AG04449 (cell line): ENCODE data around the gene TCP10L.
"Not testable (repeated sequence)": the region's sequence is repeated elsewhere in the genome, so short reads cannot be mapped to it uniquely, and the experiment has no call there.

Experiments
- CTCF ChIA-PET: fragments of 350-600 bp; formaldehyde crosslinking; extraction: SDS; loops from one replicate; lab custom pipeline; 2021; ENCODE audit warnings: antibody characterized with exemption; lab: Yijun Ruan, JAX
- POLR2A ChIA-PET: fragments of 400-600, 350-600 bp; formaldehyde crosslinking; extraction: SDS; loops from one replicate; lab custom pipeline; 2020; ENCODE audit warnings: antibody characterized with exemption, inconsistent platforms; lab: Yijun Ruan, JAX
- DNase-seq: peaks from one replicate; pipeline ENCODE4 v3.0.0-alpha.2; 2010; ENCODE audit warnings: low read depth, low spot score
- H3K4me3 ChIP-seq: 2 replicates; pipeline ENCODE4 v1.5.1; 2011; ENCODE audit warnings: low read depth, mild to moderate bottlenecking, control low read depth, low read length
- TF ChIP-seq, protein P1 (sequence below): IDR thresholded peaks from one replicate; pipeline ENCODE4 v1.5.1; 2011; ENCODE audit warnings: mild to moderate bottlenecking, moderate library complexity, low read length, control low read depth, inconsistent platforms; ENCODE audit not compliant: insufficient read depth; ENCODE audit errors: missing control alignments

Gene TCP10L

DNA sequence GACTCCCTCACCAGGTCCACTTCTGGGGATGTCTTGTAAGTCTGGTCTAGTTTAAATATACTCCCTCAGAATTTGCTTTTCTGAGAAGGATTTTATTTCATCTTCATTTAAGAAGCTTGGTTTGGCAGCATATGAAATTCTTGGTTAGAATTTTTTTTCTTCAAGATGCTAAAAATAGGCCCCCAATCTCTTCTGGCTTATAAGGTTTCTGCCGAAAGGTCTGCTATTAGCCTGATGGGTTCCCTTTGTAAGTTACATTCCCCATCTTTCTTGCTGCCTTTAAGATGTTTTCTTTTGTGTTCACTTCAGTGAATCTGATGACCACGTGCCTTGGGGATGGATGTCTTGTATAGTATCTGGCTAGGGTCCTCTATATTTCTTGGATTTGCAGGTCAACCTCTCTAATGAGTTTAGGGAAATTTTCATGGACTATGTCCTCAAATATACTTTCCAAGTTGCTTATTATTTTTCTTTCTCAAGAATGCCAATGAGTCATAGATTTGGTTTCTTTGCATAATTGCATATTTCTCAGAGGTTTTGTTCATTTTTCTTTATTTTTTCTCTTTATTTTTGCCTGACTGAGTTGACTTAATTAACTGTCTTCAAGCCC, 19.4 kb downstream of the TCP10L start:
- H3K4me3 ChIP-seq = no peak overlapping the region
- ChIA-PET POLR2A (no interaction called here), CTCF (interaction anchor here (17.5 kb wide), 1 partner anchor 158 kb away, joined by 218 read pairs; the partner anchor contains the start of gene EVA1C)
- DNase-seq = no peak
- TF ChIP-seq, protein P1, sequence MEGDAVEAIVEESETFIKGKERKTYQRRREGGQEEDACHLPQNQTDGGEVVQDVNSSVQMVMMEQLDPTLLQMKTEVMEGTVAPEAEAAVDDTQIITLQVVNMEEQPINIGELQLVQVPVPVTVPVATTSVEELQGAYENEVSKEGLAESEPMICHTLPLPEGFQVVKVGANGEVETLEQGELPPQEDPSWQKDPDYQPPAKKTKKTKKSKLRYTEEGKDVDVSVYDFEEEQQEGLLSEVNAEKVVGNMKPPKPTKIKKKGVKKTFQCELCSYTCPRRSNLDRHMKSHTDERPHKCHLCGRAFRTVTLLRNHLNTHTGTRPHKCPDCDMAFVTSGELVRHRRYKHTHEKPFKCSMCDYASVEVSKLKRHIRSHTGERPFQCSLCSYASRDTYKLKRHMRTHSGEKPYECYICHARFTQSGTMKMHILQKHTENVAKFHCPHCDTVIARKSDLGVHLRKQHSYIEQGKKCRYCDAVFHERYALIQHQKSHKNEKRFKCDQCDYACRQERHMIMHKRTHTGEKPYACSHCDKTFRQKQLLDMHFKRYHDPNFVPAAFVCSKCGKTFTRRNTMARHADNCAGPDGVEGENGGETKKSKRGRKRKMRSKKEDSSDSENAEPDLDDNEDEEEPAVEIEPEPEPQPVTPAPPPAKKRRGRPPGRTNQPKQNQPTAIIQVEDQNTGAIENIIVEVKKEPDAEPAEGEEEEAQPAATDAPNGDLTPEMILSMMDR = no peak

DNA sequence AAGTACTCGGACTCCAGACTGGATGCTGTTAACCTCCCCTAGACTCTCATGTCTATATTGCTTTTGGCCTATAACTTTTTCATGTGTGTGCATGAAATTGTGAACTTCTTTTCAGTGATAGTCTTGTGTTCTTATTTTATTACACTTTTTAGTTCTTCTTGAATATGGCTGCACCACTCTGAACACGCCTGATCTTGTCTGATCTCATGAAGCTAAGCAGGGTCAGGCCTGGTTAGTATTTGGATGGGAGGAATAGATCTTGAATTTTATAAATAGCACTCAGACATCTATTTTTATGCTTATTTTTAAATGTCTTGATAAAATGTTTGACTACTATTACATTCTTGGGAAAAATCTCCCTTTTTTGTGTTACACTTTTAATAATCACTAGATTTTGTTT, 22.4 kb downstream of the TCP10L start:
- TF ChIP-seq, protein P1 = no peak
- no peak overlapping the region for H3K4me3 ChIP-seq
- ChIA-PET CTCF (interaction anchor here (0.7 to 4.9 kb wide), 12 partner anchors 8 to 199 kb away, joined by 3 to 61 read pairs (median 5); no protein-coding TSS in a partner anchor), POLR2A (no interaction called here)
- DNase-seq = no peak

DNA sequence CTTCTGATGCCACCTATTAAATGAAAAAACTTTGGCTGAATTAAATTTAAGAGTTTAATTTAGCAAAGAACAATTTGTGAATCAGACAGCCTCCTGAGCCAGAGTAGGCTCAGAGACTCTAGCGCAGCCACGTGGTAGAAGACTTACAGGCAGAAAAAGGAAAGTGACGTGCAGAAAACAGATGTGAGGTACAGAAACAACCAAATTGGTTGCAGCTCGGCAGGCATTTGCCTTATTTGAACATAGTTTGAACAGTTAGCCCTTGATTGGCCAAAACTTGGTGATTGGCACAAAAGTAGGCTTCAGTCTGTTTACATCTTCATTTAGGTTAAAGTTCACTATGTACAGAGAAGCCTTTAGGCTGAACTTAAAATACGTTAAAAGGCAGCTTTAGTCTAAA, 22.9 kb downstream of the TCP10L start:
- no peak overlapping the region for H3K4me3 ChIP-seq
- peak; percentile 50 for DNase-seq
- TF ChIP-seq, protein P1 = peak; percentile 48
- CTCF ChIA-PET = interaction anchor here (0.9 to 4.9 kb wide), 16 partner anchors 9 to 198 kb away, joined by 3 to 61 read pairs (median 4); no protein-coding TSS in a partner anchor
- POLR2A ChIA-PET = no interaction called here

DNA sequence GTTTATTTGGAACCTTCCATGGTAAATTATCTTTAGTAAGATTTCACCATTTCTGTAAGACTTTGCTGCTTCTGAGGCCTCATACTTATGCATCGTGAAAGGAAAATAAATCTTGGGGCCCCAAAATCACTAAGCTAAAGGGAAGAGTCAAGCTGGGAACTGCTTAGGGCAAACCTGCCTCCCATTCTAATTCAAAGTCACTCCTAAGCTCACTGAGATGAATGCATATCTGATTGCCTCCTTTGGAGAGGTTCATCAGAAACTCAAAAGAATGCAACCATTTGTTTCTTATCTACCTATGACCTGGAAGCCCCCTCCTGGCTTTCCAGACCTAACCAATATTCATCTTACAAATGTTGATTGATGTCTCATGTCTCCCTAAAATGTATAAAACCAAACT, 23.8 kb downstream of the TCP10L start:
- H3K4me3 ChIP-seq, DNase-seq, POLR2A ChIA-PET: not testable (repeated sequence)
- CTCF ChIA-PET = interaction anchor here (0.9 to 4.9 kb wide), 17 partner anchors 8 to 197 kb away, joined by 3 to 61 read pairs (median 5); no protein-coding TSS in a partner anchor

DNA sequence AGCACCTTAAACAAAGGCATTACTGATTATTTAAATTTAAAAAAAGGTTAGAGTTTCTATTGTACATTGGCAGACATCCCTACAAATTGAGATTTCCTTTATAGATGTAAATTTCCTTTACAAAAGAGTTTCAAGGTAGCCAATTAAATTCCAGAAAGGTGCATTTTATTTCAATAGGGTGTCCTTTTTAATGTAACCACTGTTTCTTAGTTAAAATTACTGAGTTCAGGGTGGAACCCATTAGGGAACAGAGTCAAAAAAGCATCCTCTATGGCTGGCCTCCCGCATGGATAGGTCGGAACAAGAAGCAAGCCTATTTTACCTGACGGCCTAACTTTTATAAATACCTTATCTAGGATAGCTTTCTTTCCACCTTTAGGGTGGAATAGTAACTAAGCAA, 24.4 kb downstream of the TCP10L start:
- TF ChIP-seq, protein P1 = no peak
- CTCF ChIA-PET = interaction anchor here (1.1 to 4.9 kb wide), 11 partner anchors 9 to 166 kb away, joined by 3 to 61 read pairs (median 6); no protein-coding TSS in a partner anchor
- no peak overlapping the region for H3K4me3 ChIP-seq
- DNase-seq = no peak
- POLR2A ChIA-PET = no interaction called here

DNA sequence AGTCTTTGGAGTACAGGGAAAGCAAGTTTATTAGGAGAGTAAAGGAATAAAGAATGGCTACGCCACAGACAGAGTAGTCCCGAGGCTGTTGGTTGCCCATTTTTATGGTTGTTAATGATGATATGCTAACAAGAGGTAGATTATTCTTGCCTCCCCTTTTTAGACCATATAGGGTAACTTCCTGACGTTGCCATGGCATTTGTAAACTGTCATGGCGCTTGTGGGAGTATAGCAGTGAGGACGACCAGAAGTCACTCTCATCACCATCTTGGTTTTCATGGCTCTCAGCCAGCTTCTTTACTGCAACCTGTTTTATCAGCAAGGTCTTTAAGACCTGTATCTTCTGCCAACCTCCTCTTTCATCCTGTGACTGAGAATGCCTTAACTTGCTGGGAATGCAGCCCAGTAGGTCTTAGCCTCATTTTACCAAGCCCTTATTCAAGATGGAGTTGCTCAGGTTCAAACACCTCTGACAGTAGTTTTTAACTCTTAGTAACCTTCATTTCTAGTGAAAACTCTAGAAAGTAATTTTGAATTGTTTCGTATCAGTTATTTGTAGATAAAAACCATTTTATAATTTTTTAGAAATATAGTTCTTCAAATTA, 26.2 kb downstream of the TCP10L start:
- H3K4me3 ChIP-seq = no peak overlapping the region
- POLR2A ChIA-PET = no interaction called here
- no peak for DNase-seq
- CTCF ChIA-PET = interaction anchor here (1.0 to 2.5 kb wide), 3 partner anchors 12 to 151 kb away, joined by 3 to 6 read pairs (median 6); no protein-coding TSS in a partner anchor
- TF ChIP-seq, protein P1 = no peak
